Measurements from ENCODE around the gene CORO1C. TPM values are rescaled to one million over a fixed set of nuclear protein-coding genes. Genes with fewer than 3 reads are reported as not detected.

Gene CORO1C
- polyA plus RNA-seq, 1 donor from 2014 or later = 123 TPM

- H3K9me2 ChIP-seq (ENCODE audit: insufficient read depth, low read length) = no peaks in the 10 kb centered on the region
- H3K9ac ChIP-seq (ENCODE audit: low read length) = peak overlapping the region; percentile 51
- no peak for TF ChIP-seq SMC3 (conservative IDR thresholded peaks at IDR 0.05; ENCODE audit: poor library complexity)
- TF ChIP-seq EZH2 (IDR thresholded peaks at IDR 0.05; ENCODE audit: borderline replicate concordance, insufficient read depth, low read length, poor library complexity, severe bottlenecking) = no peak
- peak; percentile 51 for TF ChIP-seq EP300 (conservative IDR thresholded peaks at IDR 0.05; ENCODE audit: poor library complexity, severe bottlenecking)
- peak; percentile 17 for TF ChIP-seq REST (IDR thresholded peaks at IDR 0.05; ENCODE audit: borderline replicate concordance)
- no peak for TF ChIP-seq MXI1 (conservative IDR thresholded peaks at IDR 0.05; ENCODE audit: poor library complexity, severe bottlenecking)
- TF ChIP-seq RAD21 (conservative IDR thresholded peaks at IDR 0.05) = peak; percentile 13
- TF ChIP-seq TAF1 (IDR thresholded peaks at IDR 0.05; ENCODE audit: low read depth) = no peak
- TF ChIP-seq CTCF (IDR thresholded peaks at IDR 0.05; ENCODE audit: poor library complexity, severe bottlenecking) = no peak
- TF ChIP-seq POLR2AphosphoS5 (IDR thresholded peaks at IDR 0.05) = peak; percentile 66
- H3K4me2 ChIP-seq (ENCODE audit: low read length) = peak overlapping the region; percentile 21
- no peaks in the 10 kb centered on the region for H4K20me1 ChIP-seq (ENCODE audit: insufficient read depth)
- no peaks in the 10 kb centered on the region for H3K27me3 ChIP-seq (ENCODE audit: insufficient read depth, low read depth, low read length)
- H3K79me2 ChIP-seq (replicated peaks; ENCODE audit: insufficient read depth, low read length) = peaks cover 34% of the 10 kb centered on the region
- H2AFZ ChIP-seq (ENCODE audit: low read depth, low read length) = no peak overlapping the region
- peaks cover 8% of the 10 kb centered on the region for H3K36me3 ChIP-seq (ENCODE audit: insufficient read depth, low read length)
- peak overlapping the region; percentile 38 for H3K4me3 ChIP-seq (ENCODE audit: low read length)
- H3K9me3 ChIP-seq (ENCODE audit: low read length) = no peaks in the 10 kb centered on the region
- H3K27ac ChIP-seq (ENCODE audit: low read length) = peak overlapping the region; percentile 71
- peaks cover 3% of the 10 kb centered on the region for H3F3A ChIP-seq (ENCODE audit: insufficient read depth, low read length, poor library complexity, severe bottlenecking)
Observed at GRCh38 chr12:108701779-108702441, 29.4 kb downstream of the CORO1C start.

- H3K9me2 ChIP-seq (ENCODE audit: insufficient read depth, low read length) = no peaks in the 10 kb centered on the region
- peaks cover 3% of the 10 kb centered on the region for H3F3A ChIP-seq (ENCODE audit: insufficient read depth, low read length, poor library complexity, severe bottlenecking)
- peak overlapping the region; percentile 71 for H3K27ac ChIP-seq (ENCODE audit: low read length)
- no peak overlapping the region for H2AFZ ChIP-seq (ENCODE audit: low read depth, low read length)
- peaks cover 8% of the 10 kb centered on the region for H3K36me3 ChIP-seq (ENCODE audit: insufficient read depth, low read length)
- peaks cover 39% of the 10 kb centered on the region for H3K79me2 ChIP-seq (replicated peaks; ENCODE audit: insufficient read depth, low read length)
- H3K4me2 ChIP-seq (ENCODE audit: low read length) = peak overlapping the region; percentile 21
- H3K9me3 ChIP-seq (ENCODE audit: low read length) = no peaks in the 10 kb centered on the region
- H3K27me3 ChIP-seq (ENCODE audit: insufficient read depth, low read depth, low read length) = no peaks in the 10 kb centered on the region
- H3K4me3 ChIP-seq (ENCODE audit: low read length) = peak overlapping the region; percentile 38
- peak overlapping the region; percentile 51 for H3K9ac ChIP-seq (ENCODE audit: low read length)
- no peaks in the 10 kb centered on the region for H4K20me1 ChIP-seq (ENCODE audit: insufficient read depth)
- TF ChIP-seq EZH2 (IDR thresholded peaks at IDR 0.05; ENCODE audit: borderline replicate concordance, insufficient read depth, low read length, poor library complexity, severe bottlenecking) (no peak), RAD21 (conservative IDR thresholded peaks at IDR 0.05) (no peak), SMC3 (conservative IDR thresholded peaks at IDR 0.05; ENCODE audit: poor library complexity) (no peak), POLR2AphosphoS5 (IDR thresholded peaks at IDR 0.05) (no peak), MXI1 (conservative IDR thresholded peaks at IDR 0.05; ENCODE audit: poor library complexity, severe bottlenecking) (no peak), CTCF (IDR thresholded peaks at IDR 0.05; ENCODE audit: poor library complexity, severe bottlenecking) (no peak), REST (IDR thresholded peaks at IDR 0.05; ENCODE audit: borderline replicate concordance) (no peak), TAF1 (IDR thresholded peaks at IDR 0.05; ENCODE audit: low read depth) (no peak)
Observed at GRCh38 chr12:108700833-108701541, 30.3 kb downstream of the CORO1C start.
